GM10248 (cell line): ENCODE data around the gene NOL4L.

Experiments
- CTCF ChIA-PET: fragments of 300-600 bp; sonication (Branson Sonifier 250); formaldehyde crosslinking; extraction: SDS; loops from one replicate; lab custom pipeline; 2021; ENCODE audit warnings: antibody characterized with exemption; lab: Yijun Ruan, JAX
- POLR2A ChIA-PET: fragments of 350-650 bp; sonication (Branson Sonifier 250); formaldehyde crosslinking; extraction: SDS; loops from one replicate; lab custom pipeline; 2020; ENCODE audit warnings: antibody characterized with exemption; lab: Yijun Ruan, JAX
- DNase-seq: peaks from one replicate; pipeline ENCODE4 v3.0.0; 2012; ENCODE audit errors: extremely low spot score
- CTCF ChIP-seq: IDR thresholded peaks from 2 replicates; pipeline ENCODE4 v1.5.1; 2012; ENCODE audit warnings: mild to moderate bottlenecking, low read depth; ENCODE audit errors: extremely low read depth, missing control alignments, control extremely low read depth

Gene NOL4L

DNA sequence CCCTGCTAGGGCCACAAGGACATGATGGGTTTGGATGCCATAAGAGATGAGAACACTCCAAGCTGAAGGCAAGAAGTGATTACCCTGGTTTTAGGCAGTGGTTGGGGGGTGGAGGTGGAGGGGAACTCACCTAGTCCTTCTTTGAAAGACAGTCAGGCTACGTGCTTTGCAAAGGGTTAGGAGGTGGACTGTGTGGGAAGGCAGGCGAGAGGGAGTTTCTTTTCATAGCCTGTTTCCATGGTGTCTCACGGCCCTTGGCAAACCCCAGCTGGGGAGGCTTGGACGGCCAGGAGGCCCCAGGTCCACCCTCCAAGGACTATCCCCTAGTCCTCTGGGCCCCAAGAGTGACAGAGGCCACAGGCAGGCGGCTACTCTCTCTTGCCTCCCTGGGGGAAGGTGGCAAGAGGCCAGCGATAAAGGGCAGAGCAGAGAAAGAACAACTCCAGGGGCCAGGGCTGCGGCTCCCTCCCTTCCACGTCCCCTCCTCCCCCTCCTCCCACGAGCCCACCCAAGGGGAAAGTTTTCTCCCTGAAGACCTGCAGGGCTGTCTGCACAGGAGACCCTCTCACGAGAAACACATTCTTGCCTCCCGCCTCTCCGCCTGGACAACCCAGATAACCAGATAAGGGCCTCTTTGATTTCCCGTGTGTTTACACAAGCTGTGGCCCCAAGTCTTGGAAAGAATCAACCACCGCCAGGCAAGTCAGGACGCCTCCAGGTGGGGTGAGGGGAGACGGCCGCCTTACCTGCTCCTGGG lies 74.4 kb downstream of the NOL4L start:
- ChIA-PET CTCF (interaction anchor here (1.1 to 6.0 kb wide), 2 partner anchors 9 to 13 kb away, joined by 4 to 45 read pairs; no protein-coding TSS in a partner anchor), POLR2A (no interaction called here)
- TF ChIP-seq CTCF = no peak
- DNase-seq = peak; percentile 51

DNA sequence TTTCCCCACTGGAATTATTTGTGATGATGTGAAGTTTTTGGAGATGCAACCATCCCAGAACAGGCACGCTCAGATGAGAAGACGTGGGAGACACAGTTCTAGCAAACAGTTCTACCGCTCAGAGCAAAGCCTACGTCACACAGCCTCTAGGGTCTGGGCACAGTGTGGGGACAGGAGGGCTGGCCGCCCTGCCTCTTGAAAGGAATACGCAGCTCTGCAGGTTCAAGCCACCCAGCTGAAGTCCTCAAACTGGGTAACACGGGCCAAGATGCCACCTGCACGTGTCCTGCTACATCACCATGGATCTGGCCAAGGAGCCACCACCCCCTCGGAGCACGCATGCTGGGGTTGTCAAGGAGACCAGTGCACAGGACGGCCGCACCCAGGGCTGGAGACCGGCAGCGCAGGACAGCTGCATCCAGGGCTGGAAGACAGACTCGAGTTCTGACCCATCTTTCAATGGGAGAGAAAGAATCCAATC lies 75.0 kb downstream of the NOL4L start:
- ChIA-PET POLR2A (no interaction called here), CTCF (interaction anchor here (1.6 to 6.0 kb wide), 2 partner anchors 13 to 143 kb away, joined by 7 to 45 read pairs; no protein-coding TSS in a partner anchor)
- DNase-seq = no peak
- TF ChIP-seq CTCF = no peak

DNA sequence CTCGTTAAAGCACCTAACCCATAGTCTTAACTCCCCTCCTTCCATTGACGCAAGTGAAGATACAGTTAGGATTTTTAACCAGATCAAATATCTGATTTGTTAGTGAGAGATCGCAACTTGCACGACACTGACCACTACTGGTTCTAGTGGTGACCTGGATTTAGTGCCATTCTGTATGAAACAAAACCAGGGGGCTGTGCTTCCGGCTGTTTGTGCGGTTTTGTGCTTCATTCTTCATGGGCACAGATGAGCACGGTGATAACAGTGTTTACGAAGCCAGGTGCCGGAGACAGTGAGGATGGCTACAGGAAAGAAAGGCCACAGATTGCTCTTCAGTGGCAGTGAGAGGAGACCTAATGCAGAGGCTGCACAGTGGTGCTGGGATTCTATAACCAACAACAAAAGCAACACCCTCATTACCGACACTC lies 75.5 kb downstream of the NOL4L start:
- ChIA-PET POLR2A (no interaction called here), CTCF (interaction anchor here (1.0 to 6.0 kb wide), 4 partner anchors 11 to 143 kb away, joined by 3 to 45 read pairs (median 14); no protein-coding TSS in a partner anchor)
- peak; percentile 18 for TF ChIP-seq CTCF
- DNase-seq = no peak

- no peak for DNase-seq
- ChIA-PET CTCF (interaction anchor here (1.0 to 6.0 kb wide), 4 partner anchors 10 to 144 kb away, joined by 3 to 45 read pairs (median 14); no protein-coding TSS in a partner anchor), POLR2A (no interaction called here)
- no peak for TF ChIP-seq CTCF
These were observed 76.4 kb downstream of the NOL4L start for GRCh38 chr20:32508775-32509119.

- no peak for DNase-seq
- no peak for TF ChIP-seq CTCF
- ChIA-PET POLR2A (no interaction called here), CTCF (interaction anchor here (1.0 to 6.0 kb wide), 5 partner anchors 9 to 145 kb away, joined by 3 to 45 read pairs (median 7); no protein-coding TSS in a partner anchor)
These were observed 76.9 kb downstream of the NOL4L start for GRCh38 chr20:32507998-32508774.

GRCh38 chr20:32506721-32507120 lies 78.4 kb downstream of the NOL4L start:
- POLR2A ChIA-PET = no interaction called here
- no peak for DNase-seq
- TF ChIP-seq CTCF = no peak
- CTCF ChIA-PET = interaction anchor here (0.8 to 6.0 kb wide), 4 partner anchors 8 to 17 kb away, joined by 3 to 45 read pairs (median 12); no protein-coding TSS in a partner anchor
